CMK (cell line): ENCODE results near the gene NPTXR.
"Not testable (repeated sequence)": the region's sequence is repeated elsewhere in the genome, so short reads cannot be mapped to it uniquely, and the experiment has no call there.

ENCODE experiments used
- DNase-seq: peaks from one replicate; pipeline ENCODE4 v3.0.0-alpha.2; 2010; ENCODE audit warnings: low read depth

Gene NPTXR

GRCh38 chr22:38868286-38868721 lies 24.5 kb upstream of the NPTXR start:
- DNase-seq, result no peak

DNA sequence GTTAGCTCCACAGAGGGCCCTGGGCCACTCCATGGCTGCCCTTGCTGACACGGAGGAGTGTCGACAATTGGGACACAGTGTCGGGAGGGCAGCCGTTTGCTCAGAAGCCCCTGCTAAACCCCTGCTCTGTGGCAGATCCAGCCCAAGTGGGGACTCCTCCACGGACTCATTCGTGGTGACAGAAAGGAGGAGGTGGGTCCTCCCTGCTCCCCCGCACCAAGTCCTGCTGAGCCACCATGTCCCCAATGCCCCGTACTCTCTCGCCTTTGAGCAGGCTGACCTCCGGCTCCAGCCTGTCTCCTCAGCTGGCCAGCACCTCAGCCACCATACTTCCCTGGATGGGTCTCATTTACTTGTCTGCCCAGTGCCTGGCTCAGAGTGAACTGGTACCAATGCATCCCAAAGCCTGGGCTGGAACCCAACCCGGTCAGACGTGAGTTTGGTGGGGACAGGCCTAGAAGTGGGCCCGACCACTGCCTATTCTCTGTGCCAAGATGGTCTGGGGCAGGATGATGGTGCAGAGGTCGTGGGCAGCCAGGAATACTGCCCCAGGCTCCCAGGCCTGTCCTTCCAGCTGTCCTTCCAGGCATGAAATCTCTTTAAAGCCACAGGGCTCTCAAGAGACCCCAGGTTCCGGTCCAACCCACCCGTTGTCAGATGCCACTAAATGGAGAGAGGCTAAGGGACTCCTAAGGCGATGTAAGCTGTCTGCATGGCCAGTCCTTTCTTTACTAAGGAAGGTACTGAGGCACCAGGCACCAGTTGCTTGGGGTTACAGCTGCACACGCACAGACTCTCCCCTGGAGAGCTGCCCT lies 23.9 kb upstream of the NPTXR start:
- no peak for DNase-seq

GRCh38 chr22:38867124-38867455 lies 23.3 kb upstream of the NPTXR start:
- no peak for DNase-seq

DNA sequence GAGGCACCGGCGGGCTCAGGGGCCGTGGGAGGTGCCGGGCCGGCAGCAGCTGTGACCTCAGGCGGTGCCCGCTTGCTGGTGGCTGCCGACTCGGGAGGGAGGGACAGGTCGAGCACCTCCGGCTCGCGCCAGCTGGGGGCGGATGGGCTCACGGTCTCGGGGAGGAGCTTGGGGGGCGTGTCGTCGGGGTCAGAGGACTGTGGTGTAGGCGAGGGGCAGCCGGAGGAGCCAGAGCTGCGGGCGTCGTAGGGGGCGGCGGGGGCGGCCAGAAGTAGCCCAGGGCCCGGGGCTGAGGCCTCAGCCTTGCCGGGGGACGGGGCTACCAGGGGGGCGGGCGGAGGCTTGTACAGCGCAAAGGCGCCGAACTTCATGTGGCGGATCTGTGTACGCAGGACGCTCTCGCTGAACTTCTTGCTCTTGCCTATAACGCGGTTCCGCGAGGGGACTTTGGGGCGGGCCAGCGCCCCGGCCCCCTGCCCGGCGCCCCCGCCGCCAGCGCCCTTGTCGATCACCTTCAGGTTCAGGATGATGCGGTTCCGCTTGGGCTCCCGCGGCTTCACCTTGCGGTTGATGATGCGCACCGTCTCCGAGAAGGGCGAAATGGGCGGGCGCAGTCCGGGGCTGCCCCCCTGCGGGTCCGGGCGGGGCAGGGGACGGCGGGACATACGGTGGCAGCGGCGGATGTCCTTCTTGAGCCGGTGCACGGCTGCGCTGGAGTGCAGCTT lies 22.7 kb upstream of the NPTXR start:
- DNase-seq, result no peak

DNA sequence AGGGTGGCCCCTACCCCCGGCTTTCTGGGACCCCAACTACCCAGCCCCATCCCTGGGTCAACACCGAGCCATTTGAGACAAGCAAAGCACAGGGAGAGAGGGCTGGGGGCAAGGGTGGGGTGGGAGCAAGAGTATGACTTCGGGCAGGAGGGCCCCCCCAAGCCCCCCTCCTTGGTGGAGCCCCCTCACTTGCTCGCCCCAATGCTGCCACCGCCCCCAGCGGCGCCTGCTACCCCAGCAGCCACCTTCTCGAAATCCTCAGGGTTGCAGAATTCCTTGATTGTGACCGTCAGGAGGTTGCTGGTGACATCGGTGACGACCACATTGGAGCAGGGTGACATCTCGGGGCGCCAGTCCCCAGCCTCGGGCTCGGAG lies 22.2 kb upstream of the NPTXR start:
- no peak for DNase-seq

DNA sequence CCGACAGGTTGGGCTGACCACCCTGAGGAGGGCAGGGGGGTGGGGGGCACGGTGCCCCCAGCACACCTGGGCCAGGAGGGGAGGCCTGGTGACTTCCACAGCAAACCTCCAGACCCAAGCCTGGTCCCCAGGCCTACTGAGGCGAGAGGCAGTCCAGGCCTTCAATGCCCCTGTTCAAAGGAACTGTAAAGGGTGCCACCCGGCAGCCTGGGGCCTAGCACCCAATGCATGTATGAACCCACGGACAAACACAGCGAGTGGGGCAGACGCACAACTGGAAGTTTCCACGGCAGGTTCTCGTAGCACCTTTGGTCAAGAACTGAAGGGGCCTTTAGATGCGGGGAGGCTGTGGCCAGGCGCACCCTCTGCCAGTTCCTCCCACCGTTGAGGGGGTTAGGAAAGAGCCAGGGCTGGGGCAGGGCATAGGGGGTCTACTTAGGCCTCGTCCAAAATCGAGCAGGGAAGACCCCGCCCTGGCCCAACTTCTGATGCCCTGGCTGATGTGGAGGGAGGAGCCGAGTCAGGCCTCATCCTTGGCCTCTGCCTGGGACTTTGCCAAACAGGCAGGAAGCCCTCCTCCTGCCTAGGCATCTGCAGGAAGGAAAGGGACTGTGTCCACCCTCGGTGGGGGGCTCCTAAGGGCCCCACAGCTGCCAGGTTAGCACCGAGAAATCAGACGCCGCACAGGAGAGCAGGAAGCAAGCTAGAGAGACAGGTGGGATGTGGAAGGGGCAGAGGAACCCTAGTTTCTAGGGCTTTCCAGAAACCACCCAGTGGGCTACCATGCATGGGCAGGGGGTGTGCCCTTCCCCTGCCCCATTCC lies 21.6 kb upstream of the NPTXR start:
- no peak for DNase-seq

DNA sequence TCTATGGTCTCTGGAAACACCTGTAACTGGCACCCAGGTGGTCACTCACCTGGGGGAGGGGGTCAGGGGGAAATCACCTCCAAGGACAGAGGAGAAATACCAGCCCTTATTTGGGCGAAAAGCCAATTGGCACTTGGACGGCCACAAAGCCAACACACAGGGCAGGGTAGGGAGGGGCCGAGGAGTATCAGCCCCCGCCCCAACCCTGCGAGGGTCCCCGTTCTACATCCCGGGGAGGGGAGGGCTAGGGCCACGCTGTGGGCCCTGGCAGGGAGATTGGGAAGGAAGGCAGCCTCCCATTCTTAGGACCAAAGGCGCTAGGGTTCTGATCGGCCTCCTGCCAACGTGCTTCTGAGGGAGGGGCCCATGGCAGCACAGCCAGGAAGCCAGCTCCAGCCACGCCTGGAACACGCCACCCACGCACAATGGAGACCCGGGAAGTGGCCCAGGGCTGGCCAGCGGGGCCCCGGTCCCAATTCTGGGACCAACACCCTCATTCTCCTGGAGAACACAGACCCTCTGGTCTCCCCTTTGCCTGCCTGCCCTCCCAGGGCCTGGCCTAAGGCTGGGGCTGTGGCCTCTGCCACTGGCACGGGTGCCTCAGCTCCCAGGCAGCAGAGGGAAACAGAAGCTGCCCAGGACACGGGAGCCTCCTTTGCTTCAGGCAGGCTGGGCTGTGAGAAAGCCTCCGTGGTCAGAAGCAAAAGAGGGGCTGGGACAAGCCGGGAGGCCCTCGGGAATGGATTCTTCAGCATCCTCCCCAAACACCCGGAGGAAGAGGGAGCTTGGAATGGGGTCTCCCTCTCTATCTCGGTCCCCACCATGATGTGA lies 20.7 kb upstream of the NPTXR start:
- no peak for DNase-seq

DNA sequence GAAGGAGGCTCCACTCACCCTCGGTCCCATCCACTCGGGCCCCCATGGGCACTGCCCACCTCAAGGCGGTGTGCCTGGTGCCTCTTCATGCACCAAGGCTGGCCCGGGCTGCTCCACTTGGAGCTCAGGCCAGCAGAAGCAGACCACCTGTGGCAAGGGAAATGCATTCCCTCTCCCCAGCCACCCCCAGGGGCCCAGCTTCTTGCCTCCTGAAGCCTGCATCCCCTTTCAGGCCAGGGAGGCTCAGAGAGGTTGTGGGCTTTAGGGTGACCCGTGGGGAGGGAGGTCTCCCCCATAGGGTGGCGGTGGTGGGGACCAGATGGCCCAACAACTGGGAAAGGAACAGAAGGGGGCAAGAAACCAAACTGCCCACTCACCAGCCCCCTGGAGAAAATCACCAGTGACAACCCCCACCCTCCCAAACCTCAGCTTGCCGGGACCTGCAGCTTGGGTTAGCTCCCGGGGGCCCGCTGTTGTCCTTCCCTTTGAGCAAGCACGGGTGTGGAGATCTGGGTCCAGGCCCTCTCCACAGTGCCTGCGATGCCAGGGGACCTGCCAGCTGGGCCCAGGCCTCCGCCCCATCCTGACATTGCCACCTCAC lies 19.8 kb upstream of the NPTXR start:
- DNase-seq, result no peak

DNA sequence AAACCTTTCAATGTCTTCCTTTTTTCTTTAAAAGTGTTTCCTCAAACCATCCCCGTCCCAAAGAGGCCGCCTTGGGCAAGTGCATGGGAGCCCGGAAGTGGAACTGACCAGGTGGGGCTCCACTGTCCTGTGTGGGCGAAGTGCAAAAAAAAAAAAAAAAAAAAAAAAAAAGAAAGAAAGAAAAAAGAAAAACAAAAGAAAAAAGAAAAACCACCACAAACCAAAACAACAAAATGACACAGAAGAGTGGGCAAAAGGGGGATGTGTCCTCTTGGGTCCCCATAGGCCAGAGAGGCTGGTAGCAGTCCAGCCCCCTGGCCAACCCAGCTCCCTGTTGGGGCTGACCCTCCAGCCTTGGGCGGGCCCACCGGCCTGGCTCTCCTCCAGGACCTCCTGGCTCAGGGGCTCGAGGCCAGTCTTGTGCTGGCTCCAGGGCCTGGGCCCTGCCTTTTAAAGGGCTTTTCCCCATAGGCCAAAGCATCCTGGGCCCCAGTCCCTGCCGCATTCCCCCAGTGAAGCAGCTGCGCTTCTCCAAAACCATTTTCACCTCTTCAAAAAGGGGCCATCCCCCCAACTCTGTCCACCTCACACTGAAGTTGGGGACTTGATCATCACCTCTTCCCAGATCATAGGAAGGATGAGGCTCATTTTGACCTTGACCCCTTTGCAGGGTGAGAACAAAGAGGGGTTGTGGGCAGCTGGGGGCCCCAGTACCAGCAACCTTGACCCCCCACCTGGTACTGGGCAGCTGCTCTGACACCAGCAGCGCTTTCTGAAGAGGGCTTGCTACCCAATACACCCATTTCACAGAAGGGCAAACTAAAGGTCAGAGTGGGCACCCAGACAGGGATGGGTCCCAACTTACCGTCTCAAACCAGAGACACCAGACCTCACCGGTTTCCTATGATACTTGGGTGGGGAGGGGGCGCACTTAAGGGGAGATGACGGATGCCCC lies 18.8 kb upstream of the NPTXR start:
- DNase-seq, result no peak

- DNase-seq, result no peak
Observed at GRCh38 chr22:38861927-38862326, 18.1 kb upstream of the NPTXR start.

- no peak for DNase-seq
Observed at GRCh38 chr22:38861170-38861876, 17.5 kb upstream of the NPTXR start.

- no peak for DNase-seq
Observed at GRCh38 chr22:38860283-38861169, 16.7 kb upstream of the NPTXR start.

GRCh38 chr22:38859581-38860282 lies 15.9 kb upstream of the NPTXR start:
- DNase-seq, result no peak

DNA sequence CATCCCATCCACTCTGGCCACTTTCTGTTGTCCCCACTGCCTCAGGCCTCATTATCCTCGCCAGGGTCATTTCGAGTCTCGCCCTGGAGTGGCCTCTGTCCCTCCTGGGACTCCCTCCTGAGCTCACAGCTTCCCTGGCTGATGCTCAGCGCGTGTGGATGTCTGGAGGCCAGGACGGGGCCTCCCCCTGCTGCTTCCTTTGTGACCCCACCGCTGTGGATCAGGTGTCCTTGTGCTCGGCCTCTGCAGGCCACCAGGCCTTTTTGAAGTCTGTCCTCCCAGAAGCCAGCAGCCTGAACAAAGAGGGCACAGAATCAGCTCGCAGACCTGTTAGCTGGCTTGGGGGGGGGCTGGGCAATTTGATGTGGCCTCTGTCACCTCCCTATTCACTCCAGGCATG lies 14.7 kb upstream of the NPTXR start:
- DNase-seq, result no peak

DNA sequence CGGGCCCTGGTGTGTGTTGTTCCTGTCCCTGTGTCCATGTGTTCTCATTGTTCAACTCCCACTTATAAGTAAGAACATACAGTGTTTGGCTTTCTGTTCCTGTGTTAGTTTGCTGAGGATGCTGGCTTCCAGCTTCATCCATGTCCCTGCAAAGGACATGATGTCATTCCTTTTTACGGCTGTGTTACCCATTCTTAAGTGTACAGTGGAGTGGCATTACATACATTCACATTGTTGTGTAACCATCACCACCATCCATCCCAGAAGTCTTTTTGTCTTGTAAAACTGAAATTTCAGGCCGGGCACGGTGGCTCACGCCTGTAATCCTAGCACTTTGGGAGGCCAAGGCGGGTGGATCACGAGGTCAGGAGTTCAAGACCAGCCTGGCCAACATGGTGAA lies 10.6 kb upstream of the NPTXR start:
- not testable (repeated sequence) for DNase-seq

- DNase-seq, result not testable (repeated sequence)
Observed at GRCh38 chr22:38853883-38854282, 10.1 kb upstream of the NPTXR start.

DNA sequence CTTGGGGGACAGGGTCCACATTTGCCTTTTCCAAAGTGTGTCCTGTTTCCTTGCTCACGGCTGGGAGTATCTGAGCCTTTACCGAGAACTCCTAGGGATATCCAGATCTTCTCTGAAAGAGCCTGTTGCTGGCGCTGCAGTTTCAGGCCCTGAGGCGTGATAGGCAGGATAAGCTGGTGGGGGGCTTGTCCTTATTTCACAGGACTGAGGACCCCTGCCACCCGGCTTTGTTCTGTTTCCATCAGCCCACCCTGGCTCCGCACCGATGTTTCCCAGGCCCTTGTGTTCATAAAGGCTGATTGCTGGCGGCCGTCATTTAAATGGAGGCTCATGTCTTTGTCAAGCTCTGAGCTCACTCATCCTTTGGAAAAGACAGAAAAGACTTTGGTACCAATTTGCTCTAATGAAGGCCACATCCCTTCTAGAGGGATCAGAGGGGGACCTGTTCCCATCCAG lies 9.4 kb upstream of the NPTXR start:
- no peak for DNase-seq

GRCh38 chr22:38852522-38852921 lies 8.7 kb upstream of the NPTXR start:
- DNase-seq, result no peak
